GM18517 (cell line): ENCODE measurements around the gene CFL1.
A peak's percentile ranks its signal among the peaks of the same experiment; 100 is the strongest.
"Not testable (repeated sequence)": the region's sequence is repeated elsewhere in the genome, so short reads cannot be mapped to it uniquely, and the experiment has no call there.

ENCODE experiments used
- ATAC-seq: cut with Tn5 transposase; IDR thresholded peaks from one replicate; pipeline ENCODE4 v1.9.1; 2021; ENCODE audit warnings: mild to moderate bottlenecking, moderate library complexity; ENCODE audit not compliant: unreplicated experiment

CFL1 gene

GRCh38 chr11:65857853-65858680, at the start of gene CFL1:
CFL1 (minus strand) TSS chr11:65858180; CDS start chr11:65858099, 81 bp downstream.
- ATAC-seq, result peak; percentile 45

GRCh38 chr11:65906602-65907001, 48.6 kb upstream of the CFL1 start:
- no peak for ATAC-seq

DNA sequence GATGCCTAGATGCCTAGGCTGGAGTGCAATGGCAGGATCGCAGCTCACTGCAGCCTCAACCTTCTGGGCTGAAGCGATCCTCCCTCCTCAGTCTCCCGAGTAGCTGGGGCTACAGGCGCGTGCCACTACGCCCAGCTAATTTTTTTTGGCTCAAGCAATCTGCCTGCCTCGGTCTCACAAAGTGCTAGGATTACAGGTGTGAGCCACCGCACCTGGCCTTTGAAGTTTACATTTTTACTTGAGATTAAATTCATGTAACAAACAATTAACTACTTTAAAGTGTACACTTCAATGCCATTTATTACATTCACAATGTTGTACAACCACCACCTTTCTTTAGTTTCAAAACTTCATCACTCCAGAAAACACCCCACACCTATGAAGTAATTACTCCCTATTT, 45.7 kb upstream of the CFL1 start:
- ATAC-seq, result no peak

DNA sequence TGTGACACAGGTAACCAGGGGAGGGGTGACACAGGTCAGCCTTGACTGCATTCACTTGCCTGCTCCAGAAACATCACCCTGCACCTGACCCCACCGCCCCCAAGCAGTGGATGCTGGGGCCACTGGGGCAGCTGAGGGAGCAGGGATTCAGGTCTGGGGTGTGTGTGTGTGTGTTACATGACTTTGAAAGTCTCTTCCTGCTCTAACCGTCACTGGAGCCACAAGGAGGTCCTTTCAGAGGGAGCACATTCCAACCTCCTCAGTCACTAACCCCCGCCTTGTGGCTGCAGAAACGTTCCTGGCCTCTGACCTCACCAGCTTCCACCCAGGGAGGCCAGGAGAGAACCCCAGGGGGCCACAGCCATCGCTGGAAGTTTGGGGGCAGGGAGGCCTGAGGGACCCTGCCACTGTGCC, 45.1 kb upstream of the CFL1 start:
- ATAC-seq, result no peak

DNA sequence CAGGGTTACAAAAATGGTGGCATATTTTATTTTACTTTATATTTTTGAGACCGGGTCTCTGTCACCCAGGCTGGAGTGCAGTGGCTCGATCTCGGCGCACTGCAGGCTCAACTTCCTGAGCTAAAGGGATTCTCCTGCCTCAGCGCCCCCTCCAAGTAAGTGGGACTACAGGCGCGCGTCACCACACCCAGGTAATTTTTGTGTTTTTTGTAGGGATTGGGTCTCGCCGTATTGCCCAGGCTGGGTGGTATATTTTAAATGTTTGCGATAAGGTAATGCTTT, 42.9 kb upstream of the CFL1 start:
- ATAC-seq, result no peak

- ATAC-seq, result peak; percentile 70
Observed at GRCh38 chr11:65900125-65900898, 42.3 kb upstream of the CFL1 start, which contains the start of gene FOSL1. FOSL1 (minus strand) TSS chr11:65900388; CDS start chr11:65900339, 49 bp downstream.

DNA sequence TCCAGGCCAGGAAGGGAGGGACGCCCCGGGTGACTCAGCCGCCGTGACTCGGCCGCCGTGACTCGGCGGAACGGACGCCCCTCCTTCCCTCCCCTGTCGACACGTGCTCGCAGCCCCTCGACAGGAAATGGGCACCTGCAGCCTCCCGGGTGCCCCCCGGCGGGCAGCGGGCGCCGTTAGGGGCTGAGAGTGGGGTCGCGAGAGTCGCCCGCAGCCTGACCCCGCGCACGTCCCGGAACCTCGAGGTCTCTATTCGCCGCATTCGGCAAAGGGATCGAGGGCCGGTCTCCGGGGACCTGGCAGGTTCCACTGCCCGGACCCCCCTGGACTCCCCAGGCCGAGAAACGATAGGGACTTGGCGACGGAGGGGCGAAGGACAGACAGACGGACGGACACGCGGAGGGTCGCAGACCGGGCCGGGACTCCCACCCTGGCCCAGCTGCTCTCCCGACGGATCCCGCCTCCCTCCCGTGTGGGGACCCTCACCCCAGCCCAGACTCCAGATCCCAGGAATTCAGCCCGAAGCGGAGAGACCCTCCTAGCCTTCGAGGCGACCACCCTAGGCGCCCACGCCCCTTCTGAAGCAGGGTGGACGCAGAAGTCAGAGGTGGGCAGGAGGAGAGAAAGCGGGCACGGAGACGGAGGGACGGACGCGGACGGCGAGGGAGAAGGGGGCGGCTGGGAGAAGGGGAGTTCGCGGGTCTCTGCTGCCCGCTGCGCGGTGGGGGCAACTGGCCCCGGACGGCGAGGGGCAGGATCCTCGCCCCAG, 41.6 kb upstream of the CFL1 start:
- ATAC-seq, result no peak

GRCh38 chr11:65898656-65899355, 40.8 kb upstream of the CFL1 start:
- ATAC-seq, result no peak

DNA sequence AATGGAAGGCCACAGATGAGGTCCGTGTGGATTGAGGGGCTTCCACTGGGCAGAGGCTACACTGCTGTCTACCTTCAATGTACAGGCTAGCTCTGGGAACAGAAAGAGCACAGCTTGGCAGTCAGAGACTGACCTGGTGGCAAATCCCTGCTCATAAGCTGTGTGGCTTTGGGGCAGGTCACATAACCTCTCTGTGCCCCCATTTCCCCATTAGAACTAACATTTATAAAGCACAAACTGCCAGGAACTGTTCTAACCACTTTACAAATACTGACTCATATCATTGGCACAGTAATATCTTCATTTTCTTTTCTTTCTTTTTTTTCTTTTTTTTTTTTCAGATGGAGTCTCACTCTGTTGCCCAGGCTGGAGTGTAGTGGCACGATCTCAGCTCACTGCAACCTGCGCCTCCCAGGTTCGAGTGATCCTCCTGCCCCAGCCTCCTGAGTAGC, 39.1 kb upstream of the CFL1 start:
- ATAC-seq, result no peak

DNA sequence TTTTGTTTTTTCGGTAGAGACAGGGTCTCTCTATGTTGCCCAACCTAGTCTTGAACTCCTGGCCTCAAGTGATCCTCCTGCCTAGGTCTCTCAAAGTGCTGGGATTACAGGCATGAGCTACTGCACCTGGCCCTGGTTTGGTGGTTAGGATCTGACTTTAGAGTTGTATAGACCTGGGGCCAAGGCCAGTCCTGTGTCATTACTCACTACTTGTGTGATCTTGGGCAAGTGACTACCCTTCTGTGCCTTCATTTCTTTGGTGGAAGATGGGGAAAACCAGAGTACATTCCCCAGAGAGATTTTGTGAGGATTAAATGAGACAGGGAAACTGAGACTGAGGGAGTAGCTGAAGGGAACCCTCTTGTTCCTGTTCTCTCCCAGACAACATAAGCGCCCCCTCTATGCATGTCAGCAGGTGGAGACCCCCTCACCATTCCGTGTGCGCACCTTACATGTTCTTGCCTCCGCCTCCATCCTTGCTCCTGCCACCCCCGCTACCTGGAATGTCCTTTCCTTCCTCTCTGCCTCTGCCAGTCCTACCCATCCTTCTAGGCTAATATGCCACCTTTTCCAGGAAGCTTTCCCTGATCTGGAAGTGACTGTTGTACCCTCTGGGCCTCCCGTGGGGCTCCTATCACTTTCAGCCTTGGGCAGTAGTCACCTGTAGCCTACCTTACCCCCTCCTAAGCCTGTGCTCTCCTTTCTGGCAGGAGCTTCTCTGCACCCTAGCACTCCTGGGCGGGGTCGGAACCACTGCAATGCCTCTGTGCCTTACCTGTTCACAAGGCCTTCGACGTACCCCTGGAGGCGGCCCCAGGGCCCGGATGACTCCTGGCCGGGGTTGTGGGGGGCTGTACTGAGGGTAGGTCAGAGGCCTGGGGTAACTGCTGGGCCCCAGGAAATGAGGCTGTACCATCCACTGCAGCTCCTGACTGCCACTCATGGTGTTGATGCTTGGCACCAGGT, 38.3 kb upstream of the CFL1 start:
- no peak for ATAC-seq

- ATAC-seq, result no peak
Observed at GRCh38 chr11:65895482-65895981, 37.6 kb upstream of the CFL1 start.

DNA sequence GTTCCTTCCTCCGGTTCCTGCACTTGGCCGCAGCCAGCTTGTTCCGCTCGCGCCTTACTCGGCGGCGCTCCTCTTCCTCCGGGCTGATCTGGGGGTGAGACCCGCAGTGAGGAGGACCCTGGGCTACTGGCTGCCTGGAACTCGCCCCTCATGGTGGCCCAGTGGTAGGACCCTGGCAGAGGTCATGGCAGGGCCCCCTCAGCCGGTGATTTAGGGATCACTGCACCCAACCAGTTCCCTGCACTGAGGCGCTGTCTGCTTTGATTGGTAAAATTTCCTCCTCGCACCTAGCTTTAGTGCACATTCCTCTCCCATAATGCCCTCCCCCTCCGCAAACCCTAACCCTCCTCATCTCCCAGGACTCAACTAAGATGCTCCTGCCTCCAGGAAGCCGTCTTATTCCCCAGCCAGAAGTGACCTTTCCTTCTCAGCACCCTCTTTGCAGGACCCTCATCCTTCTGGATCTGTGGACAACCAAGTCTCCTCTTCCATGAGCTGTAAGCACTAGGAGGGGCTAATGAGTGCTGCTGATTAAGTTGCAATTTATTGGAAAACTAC, 36.1 kb upstream of the CFL1 start:
- no peak for ATAC-seq

DNA sequence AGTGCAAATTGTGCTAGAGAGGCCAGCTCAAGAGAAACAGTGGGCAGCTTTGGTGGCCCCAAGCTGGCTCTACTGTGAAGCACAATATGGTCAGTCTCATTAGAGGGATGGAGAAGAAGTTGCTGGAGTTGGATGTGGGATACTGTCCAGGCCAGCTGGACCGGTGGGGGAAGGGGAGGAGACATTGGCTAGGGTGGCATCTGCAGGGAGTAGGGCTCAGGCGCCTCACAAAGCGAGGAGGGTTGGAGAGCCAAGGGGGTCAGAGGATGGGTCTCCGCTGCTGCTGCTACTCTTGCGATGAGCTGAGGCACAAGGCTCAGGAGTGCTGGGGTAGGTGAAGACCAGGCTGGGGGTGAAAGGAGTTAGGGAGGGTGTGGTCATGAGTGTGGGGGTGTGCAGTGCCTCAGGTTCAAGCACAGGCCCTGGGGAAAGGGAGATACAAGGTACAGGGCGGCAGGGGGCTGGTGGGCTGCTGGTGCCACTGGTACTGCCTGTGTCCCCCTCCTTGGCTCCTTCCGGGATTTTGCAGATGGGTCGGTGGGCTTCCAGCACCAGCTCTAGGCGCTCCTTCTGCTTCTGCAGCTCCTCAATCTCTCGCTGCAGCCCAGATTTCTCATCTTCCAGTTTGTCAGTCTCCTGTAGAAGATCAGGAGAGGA, 34.8 kb upstream of the CFL1 start:
- ATAC-seq, result no peak

- ATAC-seq, result not testable (repeated sequence)
Observed at GRCh38 chr11:65892137-65892540, 34.2 kb upstream of the CFL1 start.

- ATAC-seq, result no peak
Observed at GRCh38 chr11:65891219-65892136, 33.5 kb upstream of the CFL1 start.

DNA sequence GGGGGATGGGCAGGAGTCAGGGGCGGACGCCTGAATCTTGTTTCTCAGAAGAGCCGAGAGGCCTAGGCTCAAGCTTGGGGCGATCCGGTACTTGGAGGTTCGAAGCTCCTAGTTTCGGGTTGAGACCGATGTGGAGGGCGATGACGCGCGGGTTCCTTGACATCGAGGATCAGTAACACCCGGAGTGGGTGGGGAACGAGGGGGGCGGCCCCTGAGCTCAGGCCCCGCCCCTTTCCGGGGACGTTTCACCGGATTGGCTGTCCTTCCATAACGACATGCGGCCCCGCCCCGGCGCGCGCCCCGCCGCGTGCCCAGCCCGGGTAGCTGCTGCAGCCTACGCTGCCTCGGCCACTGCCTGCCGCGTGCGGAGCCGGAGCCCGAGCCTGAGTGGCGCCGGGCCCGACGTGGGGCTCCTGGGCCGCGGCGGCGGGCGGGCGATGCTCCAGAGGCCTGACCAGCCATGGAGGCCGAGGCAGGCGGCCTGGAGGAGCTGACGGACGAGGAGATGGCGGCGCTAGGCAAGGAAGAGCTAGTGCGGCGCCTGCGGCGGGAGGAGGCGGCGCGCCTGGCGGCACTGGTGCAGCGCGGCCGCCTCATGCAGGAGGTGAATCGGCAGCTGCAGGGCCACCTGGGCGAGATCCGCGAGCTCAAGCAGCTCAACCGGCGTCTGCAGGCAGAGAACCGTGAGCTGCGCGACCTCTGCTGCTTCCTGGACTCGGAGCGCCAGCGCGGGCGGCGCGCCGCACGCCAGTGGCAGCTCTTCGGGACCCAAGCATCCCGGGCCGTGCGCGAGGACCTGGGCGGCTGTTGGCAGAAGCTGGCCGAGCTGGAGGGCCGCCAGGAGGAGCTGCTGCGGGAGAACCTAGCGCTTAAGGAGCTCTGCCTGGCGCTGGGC, 32.6 kb upstream of the CFL1 start, which contains the start of gene CCDC85B:
Gene CCDC85B (plus strand): TSS at position 350 of the 895 bp plus-strand sequence. CDS start 111 bp downstream, at position 461.
- peak; percentile 52 for ATAC-seq
